C1 segment of cervical spinal cord (tissue), 14 donors: Measurements from ENCODE around the gene CBX8.
"Not testable (repeated sequence)": the region's sequence is repeated elsewhere in the genome, so short reads cannot be mapped to it uniquely, and the experiment has no call there.

Source experiments
- DNase-seq, 14 donors: peaks; one replicate each; lab custom pipeline; 2025; lab: John Stamatoyannopoulos, UW

CBX8 gene

DNA sequence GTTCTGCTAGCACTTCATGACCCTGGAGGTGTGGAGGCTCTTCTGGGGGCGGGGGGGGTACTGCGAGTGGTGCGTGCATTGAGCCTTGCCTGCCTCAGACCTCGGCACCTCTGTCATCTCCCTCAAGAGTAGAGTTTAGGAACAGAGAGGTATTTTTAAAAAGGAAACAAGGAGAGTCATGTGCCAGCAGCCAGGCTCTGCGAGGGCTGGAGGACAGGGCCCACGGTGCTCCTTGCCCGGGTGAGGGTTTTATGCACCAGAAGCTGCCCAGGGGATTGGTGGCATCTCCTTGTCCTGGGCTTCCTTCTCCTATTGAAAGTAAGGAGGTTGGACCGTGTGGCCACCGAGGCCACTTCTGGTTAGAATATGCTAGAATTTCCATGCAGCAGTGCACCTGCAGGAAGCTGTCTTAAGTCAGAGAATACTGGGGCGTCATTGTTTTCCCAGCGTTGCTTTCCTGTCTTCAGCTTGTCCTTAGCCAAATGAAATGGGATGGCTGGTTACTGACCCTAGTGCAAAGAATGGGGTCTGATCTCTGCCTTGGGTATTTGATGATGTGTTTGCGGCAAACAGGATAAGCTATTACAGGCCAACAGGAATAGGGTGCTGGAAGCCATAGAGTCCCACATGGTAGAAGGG is 15.7 kb downstream of the CBX8 start:
- no peak for DNase-seq

DNA sequence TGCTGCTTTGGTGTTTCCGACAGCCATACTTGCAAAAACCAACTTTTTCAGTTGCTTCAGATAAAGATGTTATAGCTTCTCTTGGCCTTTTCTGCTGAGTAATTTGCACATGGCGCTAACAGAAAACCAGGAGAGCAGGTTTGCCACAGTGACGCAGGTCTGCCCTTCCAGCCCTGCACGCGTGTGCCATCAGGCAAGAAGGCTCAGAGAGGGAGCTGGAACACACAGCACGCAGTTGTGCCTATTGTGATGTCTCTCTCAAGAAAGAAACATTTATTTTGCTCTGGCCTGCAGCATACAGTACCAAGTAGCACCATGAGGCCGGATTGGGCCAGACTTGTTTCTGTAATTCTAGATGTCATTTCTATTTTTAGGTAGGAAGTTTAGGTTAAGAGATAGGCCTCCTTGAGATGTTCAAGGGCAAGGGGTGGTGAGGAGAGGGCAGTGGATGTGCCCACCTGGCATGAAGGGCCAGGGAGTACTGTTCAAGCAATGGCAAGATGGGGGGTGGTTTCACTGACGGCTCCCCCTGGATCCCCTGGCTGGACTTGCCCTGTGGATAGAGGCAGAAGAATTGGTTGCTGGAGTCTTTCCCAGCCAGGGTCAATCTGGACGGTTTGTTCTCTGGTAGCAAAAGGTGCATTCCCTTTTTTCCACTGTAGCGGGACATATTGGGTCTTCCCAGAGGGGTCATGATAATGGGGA is 17.1 kb downstream of the CBX8 start:
- no peak for DNase-seq

DNA sequence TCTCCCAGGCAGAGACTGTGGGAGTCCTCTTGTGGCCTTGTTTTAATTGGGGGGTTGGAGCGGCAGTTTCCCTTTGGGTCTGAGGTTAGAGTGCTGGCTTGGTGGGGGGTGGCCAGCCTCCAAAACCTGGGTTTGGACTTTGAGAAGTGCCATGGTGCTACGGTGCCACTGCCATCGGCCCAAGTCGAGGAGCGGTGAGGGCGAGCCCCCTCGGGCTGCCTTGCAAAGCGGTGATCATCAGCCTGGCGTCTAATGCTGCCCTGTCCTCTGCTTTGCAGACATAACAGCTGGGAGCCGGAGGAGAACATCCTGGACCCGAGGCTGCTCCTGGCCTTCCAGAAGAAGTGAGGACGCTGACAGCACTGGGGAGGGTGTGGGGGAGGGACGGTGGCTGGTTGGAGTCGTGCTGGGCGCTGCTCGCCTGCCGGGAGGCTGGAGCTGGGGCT is 17.8 kb downstream of the CBX8 start:
- no peak for DNase-seq

DNA sequence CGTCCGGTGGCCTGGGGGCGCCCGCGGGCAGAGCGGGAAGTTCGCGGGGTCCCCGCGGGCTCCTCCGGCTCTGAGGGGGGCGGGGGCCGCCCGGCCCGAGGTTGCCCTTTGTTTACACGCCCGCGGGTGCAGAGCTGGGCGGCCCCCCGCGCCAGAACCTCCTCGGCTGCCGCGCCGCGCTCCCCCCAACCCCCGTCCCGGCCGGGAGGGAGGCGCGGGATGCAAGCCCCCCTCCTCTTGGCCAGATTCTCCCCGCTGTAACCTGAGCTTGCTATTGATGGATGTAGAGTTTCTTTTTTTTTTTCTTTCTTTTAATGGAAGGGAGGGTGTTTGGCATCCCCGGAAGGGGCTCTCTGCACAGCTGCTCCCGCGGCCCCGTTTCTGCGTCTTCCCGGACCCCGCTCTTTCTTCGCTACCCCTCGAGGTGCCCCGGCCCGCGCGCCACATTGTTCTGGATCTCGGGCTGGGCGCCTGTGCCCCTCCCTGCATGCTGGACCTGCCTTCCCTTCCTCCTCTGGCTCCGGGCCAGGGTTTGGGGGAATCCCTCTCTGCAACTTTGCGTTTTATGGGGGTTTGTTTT is 18.3 kb downstream of the CBX8 start:
- peak in 1 of 14 donors; percentile 2 for DNase-seq

- DNase-seq, result peak in 12 of 14 donors; percentile 20 to 85 (median 60)
These were observed 18.9 kb downstream of the CBX8 start, which contains the start of gene CBX2 for GRCh38 chr17:79777894-79778503. Gene CBX2 (plus strand): TSS chr17:79778148. CDS start chr17:79778236, 88 bp downstream.

DNA sequence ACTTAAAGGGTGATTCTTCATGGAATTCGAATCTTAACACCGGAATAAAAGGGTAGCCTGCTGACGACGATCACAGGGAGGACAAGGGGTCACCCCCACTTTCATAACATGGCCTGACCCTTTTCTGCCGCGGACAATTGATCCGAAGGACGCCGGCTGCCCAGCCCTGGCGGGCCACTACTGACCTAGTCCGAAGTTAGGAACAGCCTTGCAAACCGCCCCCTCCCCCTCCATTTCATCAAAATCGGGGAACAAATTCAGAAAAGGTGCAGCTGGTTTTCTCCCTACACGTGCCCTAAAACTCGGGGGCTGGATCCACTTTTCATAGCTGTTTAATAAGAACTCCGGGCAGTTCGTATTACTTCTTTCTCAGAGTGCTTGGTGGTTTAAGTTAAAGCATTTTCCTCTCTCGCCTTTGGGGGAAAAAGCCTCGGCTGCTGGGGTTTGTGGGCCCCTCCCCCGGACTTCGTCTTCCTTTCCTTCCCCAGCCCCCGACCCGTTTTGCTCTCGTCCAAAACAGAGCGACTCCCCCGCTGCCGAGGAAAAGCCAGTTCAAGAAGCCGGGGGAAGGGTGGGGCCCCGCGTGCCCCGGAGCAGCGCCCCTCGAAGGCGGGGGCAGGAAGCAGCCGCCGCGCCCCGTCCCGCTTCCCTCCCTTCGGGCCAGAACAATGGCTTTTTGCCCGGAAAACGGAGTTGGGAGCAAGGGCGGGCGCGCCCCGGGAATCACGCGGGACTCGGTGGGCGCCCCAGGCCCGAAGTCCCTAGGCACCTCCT is 19.6 kb downstream of the CBX8 start:
- DNase-seq, result peak in 8 of 14 donors; percentile 15 to 76 (median 60)

DNA sequence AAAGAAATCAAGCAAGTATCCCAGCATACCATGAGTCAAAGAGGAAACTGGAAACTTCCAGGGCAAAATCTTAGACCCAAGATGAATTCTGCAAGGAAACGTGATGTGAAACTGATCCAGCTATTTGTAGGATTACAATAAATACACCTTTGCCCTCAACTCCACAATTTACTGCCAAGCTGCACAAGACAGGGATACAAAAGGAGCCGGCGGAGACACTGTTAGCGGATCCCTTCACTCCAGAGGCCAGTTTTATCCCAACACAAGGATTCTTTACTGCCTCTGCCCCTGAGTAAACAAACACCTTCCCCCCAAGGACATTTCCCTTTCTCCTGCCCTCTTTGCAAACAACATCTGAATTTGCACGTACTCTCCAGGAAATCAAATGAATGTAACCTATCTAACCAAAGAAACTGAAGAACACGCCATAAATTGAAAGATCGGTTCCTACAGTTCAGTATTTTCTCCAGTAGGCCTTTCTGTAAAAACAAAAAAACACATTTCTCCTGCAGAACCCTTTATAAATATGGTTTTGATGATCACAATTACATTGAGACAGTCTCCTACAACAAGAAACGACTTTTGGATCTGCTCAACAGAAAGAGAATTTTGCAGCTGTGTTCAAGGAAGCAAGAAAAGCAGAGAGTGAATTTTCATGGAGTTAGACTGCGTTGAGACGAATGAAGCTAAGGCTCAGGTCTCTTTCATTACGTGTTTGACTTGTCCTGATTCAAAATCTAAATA is 20.3 kb downstream of the CBX8 start:
- no peak for DNase-seq

DNA sequence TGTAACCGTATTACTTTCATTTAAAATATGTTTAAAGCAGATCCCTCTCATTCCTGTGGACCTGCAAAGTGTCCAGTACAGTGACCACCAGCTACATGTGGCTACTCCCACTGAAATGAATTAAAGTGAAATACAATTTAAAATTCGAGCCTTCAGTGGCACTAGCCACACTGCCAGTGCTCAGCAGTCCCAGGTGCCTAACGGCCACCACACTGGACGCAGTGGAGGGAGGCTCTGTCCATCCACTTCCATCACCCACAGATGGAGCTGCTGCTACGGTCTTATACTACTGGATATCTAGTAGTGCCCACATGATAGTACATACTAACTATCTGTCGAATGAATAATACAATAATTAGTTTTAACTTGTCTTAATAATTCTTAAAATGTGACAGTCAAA is 21.2 kb downstream of the CBX8 start:
- DNase-seq, result no peak

- no peak for DNase-seq
These were observed 22.3 kb downstream of the CBX8 start for GRCh38 chr17:79774561-79774975.

DNA sequence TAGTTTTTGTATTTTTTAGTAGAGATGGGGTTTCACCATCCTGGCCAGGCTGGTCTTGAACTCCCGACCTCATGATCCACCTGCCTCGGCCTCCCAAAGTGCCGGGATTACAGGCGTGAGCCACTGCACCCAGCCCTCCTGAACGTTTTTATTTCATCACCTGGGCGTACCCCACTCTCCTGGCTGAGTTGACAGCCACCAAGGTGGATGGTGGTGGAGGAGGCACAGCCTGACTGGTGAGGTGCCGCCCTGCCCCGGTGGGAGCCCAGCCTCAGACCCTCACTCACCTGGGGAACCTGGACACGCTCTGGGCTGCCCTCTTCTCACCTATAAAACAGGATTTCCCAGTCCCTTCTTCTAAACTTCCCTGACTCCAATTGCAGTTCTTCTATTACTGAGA is 24.2 kb downstream of the CBX8 start:
- not testable (repeated sequence) for DNase-seq

DNA sequence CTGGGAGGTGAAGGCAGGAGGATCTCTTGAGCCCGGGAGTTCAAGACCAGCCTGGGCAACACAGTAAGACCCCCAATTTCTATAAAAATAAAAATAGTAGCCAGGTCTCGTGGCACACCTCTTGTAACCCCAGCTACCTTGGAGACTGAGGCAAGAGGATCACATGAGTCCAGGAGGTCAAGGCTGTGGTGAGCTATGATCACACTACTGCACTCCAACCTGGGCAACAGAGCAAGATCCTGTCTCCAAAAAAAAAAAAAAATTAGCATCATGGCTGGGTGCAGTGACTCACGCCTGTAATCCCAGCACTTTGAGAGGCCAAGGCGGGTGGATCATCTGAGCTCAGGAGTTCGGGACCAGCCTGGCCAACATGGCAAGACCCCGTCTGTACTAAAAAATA is 25.6 kb downstream of the CBX8 start:
- DNase-seq, result no peak

- DNase-seq, result no peak
These were observed 27.0 kb downstream of the CBX8 start for GRCh38 chr17:79769570-79770506.

GRCh38 chr17:79765708-79766107 is 31.2 kb downstream of the CBX8 start:
- no peak for DNase-seq

DNA sequence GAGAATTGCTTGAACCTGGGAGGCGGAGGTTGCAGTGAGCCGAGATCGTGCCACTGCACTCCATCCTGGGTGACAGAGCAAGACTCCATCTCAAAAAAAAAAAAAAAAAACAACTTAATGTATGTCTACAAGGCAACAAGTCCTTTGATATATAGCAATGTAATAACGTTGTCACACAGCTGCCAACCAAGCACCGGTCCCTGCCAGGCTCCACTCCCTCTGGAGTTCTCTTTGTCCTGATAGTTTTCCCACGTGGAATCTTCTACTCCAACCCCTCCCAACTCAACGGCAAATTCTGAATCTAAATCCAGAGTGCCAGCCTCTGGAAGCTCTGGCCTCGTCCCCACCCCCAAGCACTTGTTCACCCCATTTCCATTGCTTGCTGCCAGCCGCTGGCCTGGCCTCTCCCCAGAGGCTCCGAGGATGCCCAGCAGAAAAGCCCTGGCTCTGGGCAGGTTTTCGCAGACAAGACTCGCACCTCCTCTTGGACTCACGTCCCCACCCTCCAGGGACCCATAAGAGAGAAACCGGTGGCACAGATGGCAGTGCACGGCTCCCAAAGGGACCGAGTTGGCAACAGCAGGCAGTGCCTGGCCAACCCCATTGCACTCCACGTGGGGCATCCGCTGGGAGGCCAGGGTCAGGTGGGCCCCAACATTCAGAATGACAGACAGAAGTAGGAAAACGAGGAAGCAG is 34.8 kb downstream of the CBX8 start:
- DNase-seq, result no peak

- no peak for DNase-seq
These were observed 36.5 kb downstream of the CBX8 start for GRCh38 chr17:79760197-79760906.

DNA sequence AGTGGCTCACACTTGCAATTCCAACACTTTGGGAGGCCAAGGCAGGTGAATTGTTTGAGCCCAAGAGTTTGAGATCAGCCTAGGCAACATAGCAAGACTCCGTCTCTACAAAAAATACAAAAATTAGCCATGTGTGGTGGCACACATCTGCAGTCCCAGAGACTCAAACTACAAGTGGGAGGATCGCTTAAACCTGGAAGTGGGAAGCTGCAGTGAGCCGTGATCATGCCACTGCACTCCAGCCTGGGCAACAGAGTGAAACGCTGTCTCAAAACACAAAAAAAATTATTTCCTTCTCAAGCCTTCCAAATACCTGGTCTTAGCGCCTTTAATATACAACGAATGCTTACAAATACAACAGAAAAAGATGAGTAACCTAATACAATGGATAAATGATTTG is 38.6 kb downstream of the CBX8 start:
- no peak for DNase-seq

DNA sequence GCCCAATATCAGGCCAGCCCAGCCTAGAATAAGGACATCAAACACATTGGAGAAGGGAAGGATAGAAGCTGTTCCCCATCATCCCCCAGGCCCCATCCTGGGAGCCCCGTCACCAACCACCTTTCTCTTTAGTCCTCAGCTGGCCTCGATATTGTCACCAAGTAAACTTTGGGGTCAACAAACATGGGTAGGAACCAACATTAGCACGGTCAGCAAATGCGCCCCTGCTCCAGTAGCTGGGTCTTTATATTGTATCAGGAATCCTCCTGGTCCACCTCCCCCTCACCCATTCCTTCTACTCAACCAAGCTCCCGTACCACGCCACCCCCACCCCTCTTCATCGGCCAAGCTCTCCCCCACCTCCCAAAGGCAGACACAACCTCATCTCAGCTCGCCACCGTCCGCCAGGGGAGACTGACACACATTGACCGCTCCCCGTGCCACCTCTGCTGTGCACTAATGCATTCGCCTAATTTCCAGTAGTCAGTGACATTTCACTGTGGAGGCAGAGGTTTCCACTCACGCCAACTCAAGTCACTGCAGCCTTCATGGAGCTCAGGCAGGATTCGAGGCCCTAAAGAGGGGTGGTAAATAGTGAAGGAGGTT is 39.6 kb downstream of the CBX8 start:
- DNase-seq, result no peak

GRCh38 chr17:79755591-79755990 is 41.3 kb downstream of the CBX8 start:
- no peak for DNase-seq
